Fibroblast of skin of right quadriceps (primary cell): ENCODE results near the gene IGLL5.

Experiments
- DNase-seq: peaks from one replicate; pipeline ENCODE4 v3.0.0-alpha.2; 2013

The IGLL5 gene

GRCh38 chr22:22929381-22930221 lies 42.0 kb downstream of the IGLL5 start:
- no peak for DNase-seq

DNA sequence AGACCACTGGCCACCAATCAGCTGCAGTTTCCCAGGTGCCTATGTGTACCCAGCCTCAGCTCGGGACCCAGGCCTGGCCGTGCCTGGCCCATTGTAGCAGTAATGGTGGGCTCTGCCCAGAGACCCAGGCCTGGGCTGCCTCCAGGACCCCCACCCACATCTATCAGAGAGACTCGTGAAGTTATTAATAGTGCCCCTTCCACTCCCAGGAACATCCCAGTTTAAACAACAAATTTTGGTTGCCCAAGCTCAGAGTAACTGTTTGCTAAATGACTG lies 42.5 kb downstream of the IGLL5 start:
- DNase-seq, result no peak

GRCh38 chr22:22930571-22931556 lies 43.2 kb downstream of the IGLL5 start:
- no peak for DNase-seq

- no peak for DNase-seq
These were observed 44.1 kb downstream of the IGLL5 start for GRCh38 chr22:22931557-22932270.

DNA sequence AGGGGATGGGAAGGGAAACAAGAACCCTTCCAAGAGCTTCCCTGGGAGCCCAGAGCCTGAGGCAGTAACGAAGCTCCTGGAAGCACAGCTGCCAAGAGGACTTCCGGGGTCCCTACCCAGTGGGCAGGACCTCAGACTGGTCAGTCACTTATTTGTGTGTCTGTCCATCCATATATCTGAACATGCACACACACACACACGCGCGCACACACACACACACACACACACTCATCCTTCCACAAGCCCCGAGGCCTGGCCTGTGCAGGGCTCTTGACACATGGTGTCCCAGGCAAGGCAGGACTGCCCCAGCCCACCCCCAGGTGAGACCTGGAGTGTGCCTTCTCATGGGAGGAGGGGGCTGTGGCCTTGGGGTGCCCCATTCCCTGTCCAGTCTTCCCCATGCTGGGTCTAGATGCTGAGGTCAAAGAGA lies 44.9 kb downstream of the IGLL5 start:
- no peak for DNase-seq

GRCh38 chr22:22933100-22933806 lies 45.6 kb downstream of the IGLL5 start:
- no peak for DNase-seq

DNA sequence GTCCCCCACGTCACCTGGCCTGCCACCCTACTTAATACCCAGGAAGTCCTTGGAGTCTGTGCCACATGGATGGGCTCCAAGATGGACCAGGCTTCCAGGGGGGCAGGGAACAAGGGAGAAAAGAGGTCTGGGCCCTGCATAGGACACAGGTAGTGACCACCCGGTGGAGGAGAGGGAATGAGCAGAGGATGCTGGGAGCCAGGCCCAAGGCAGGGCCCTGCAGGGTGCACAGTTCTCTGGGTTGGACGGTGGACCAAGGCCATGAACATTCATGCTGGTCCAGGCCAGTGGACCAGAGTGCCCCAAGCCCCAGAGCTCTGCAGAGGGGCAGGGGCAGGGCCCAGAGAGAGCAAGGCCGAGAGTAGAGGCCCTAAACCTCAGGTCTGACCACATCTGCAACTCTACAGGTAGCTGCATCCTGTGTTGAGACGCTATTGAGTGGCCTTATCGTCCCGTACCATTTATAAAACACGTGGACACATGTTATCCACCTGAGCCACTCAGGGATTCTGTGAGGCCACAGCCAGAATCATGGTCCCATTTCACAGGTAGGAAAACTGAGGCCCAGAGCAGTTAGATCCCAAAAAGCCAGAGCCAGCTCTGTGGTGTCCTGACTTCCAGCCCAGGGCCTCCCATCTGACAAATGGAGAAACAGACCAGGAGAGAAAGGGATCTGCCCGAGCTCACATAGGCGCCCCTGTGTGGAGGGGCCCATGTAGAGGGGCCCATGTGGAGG lies 46.4 kb downstream of the IGLL5 start:
- DNase-seq, result no peak

- no peak for DNase-seq
These were observed 47.0 kb downstream of the IGLL5 start for GRCh38 chr22:22934543-22935055.

- DNase-seq, result no peak
These were observed 47.5 kb downstream of the IGLL5 start for GRCh38 chr22:22935056-22935545.

GRCh38 chr22:22935546-22936157 lies 48.0 kb downstream of the IGLL5 start:
- no peak for DNase-seq

DNA sequence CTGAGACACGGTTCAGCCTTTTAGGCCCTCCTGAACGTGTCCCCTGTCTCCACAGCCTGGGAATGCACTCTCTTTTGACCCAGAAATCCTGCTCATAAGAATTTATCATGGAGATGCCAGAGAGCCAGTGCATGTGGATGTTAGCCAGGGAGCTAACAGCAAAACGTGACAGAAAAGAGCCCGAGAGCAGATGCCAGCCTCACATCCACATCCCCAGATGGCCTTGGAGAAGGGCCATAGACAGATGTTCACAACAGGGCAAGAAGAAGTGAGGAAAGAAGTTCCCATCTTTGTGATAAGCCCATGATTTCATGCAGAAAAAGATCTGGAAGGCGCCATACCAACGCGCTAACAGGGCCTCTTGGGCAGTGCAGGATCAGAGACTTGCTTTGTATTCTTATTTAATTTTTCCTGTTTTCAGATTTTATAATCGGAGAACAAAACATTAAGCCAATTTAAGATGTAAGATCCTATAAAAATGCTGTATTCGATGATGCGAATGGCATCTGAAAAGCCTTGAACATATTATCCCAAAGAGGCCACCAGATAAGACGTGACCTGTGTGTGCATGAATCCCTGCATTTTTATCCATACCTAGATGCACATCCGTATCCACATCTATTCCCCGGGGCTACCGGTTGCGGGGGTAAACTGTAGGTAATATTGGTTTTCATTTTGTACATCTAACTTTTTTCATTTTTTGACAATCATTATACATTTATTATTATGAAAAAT lies 48.7 kb downstream of the IGLL5 start:
- no peak for DNase-seq

GRCh38 chr22:22936915-22937656 lies 49.5 kb downstream of the IGLL5 start:
- no peak for DNase-seq

DNA sequence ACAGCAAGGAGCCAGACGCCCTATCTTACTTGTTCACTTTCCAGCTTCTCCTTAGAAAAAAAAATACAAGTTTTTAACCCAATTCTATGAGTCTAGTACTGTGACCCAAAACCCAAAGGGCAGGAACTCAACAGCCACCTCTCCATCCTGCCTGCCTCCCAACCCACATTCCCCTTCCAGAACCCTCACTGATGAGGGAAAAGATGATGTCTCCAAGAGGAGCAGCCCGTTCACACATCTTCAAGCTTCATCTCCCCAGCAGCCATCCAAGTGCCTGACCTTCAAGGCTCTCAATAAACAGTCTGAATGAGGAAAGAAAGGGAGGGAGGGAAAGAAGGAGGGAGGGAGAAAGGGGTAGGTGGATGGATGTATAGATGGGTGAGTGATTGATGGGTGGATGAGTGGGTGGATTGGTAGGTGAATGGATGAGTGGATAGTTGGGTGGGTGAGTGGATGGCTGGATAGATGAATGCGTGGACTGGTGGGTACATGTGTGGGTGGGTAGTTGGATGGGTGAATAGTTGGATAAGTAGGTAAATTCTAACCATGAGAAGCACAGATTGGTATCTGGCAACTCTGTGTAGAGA lies 50.4 kb downstream of the IGLL5 start:
- no peak for DNase-seq

GRCh38 chr22:22938672-22939587 lies 51.3 kb downstream of the IGLL5 start:
- no peak for DNase-seq

DNA sequence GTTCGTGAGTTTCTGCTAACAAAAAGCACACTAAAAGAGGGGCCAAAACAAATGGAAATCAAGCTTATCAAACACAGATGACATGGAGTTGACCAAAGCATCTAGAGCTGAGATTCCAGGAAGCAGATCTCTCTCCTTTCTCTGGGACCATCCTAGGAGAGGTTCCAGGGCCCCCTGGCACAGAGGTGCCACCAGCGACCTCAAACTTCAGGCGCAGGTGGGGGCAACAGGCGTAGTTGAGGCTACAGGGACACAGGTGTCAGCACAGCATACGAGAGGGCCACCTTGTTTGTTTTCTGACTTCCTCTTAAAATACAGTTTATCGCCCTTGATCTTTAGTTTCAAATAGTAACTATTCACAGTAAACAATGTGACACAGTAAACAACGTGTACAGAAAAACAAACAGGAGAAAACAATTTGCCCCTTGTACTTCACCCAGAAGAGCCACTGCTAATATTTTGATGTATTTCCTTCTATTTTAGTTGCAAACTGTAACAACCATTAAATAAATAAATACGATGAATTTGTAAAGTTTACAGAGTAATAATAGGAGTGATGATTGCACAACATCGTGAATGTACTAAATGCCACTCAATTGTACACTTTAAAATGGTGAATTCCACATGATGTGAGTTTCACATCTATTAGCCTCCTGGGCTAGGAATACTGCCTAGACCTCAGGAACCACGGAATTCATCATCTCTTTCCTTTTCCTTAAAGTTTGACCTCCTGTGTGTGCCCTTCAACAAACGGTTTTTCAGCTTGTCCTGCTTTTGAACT lies 52.2 kb downstream of the IGLL5 start:
- no peak for DNase-seq

GRCh38 chr22:22940961-22941605 lies 53.5 kb downstream of the IGLL5 start:
- no peak for DNase-seq
